GM12878 (cell line): ENCODE data around the gene CLSTN2. TPM values are rescaled to one million over a fixed set of nuclear protein-coding genes. Genes with fewer than 3 reads are reported as not detected.

Experiments
- ATAC-seq: fragments of 200-7000 bp; cut with Tn5 transposase; 3 replicates; pipeline ENCODE4 v1.9.1; 2020; ENCODE audit warnings: mild to moderate bottlenecking, moderate library complexity
- BruUV-seq: library from RNA; stranded (reverse); fragments of 400-500 nt; replicated peaks from 2 replicates; lab custom pipeline; 2021; lab: Mats Ljungman, UMichigan
- CTCF ChIA-PET: fragments of 300-600 bp; sonication (Branson Sonifier 250); formaldehyde crosslinking; extraction: SDS; loops from one replicate; lab custom pipeline; 2021; ENCODE audit warnings: inconsistent platforms; lab: Yijun Ruan, JAX
- POLR2A ChIA-PET: fragments of 350-600 bp; formaldehyde crosslinking; extraction: SDS; loops from one replicate; lab custom pipeline; 2021; ENCODE audit warnings: inconsistent platforms; lab: Charles Lee
- RAD21 ChIA-PET: fragments of 300-600 bp; sonication (Branson Sonifier 250); formaldehyde crosslinking; loops from one replicate; lab custom pipeline; 2023; ENCODE audit warnings: antibody characterized with exemption; ENCODE audit not compliant: unreplicated experiment; lab: Charles Lee
- SMC1A ChIA-PET: fragments of 300-600 bp; sonication (Branson Sonifier 250); formaldehyde crosslinking; loops from one replicate; lab custom pipeline; 2023; ENCODE audit not compliant: unreplicated experiment, uncharacterized antibody; lab: Charles Lee
- DNase-seq: peaks from one replicate; pipeline ENCODE4 v3.0.0-alpha.2; 2011; ENCODE audit warnings: low read depth, low spot score
- FAIRE-seq: peaks from 3 replicates; lab custom pipeline; 2011; peaks lifted over from hg19 to GRCh38; lab: Jason Lieb, UNC
- H2AFZ ChIP-seq: 2 replicates; pipeline ENCODE4 v1.6.0; 2011; ENCODE audit warnings: low read depth, low read length, control low read depth; ENCODE audit not compliant: control insufficient read depth
- H3K27ac ChIP-seq: 2 replicates; pipeline ENCODE4 v1.5.1; 2011; ENCODE audit warnings: control low read depth; ENCODE audit not compliant: control insufficient read depth, insufficient read depth
- H3K27me3 ChIP-seq, 2 experiments: replicated peaks in 1 of 2; 2 replicates each; pipeline versions ENCODE4 v1.6.0 to v1.6.1; 2011; ENCODE audit warnings: low read length in 1 of 2; ENCODE audit not compliant: control insufficient read depth in 2 of 2, insufficient read depth in 2 of 2
- H3K36me3 ChIP-seq, 2 experiments: 2 replicates each; pipeline ENCODE4 v1.5.1; 2011; ENCODE audit warnings: low read length in 1 of 2; ENCODE audit not compliant: control insufficient read depth in 2 of 2, insufficient read depth in 2 of 2
- H3K4me1 ChIP-seq: 2 replicates; pipeline ENCODE4 v1.6.1; 2011; ENCODE audit warnings: mild to moderate bottlenecking, low read length, moderate library complexity, mixed read lengths; ENCODE audit not compliant: control insufficient read depth, insufficient read depth
- H3K4me2 ChIP-seq: 2 replicates; pipeline ENCODE4 v1.6.0; 2011; ENCODE audit warnings: control low read depth; ENCODE audit not compliant: control insufficient read depth, insufficient read depth
- H3K4me3 ChIP-seq: fragments of 200-600 bp; sonication (generic); 2 replicates; pipeline ENCODE4 v1.5.1; 2016
- H3K79me2 ChIP-seq: 2 replicates; pipeline ENCODE4 v1.6.0; 2011; ENCODE audit warnings: low read length; ENCODE audit not compliant: control insufficient read depth, insufficient read depth
- H3K9ac ChIP-seq: 2 replicates; pipeline ENCODE4 v1.8.0; 2011; ENCODE audit warnings: low read length, control low read depth, mixed read lengths; ENCODE audit not compliant: control insufficient read depth, insufficient read depth
- H3K9me3 ChIP-seq: replicated peaks from 3 replicates; pipeline ENCODE4 v1.5.1; 2011; ENCODE audit warnings: mild to moderate bottlenecking, low read length; ENCODE audit not compliant: control insufficient read depth, insufficient read depth
- H4K20me1 ChIP-seq: 2 replicates; pipeline ENCODE4 v1.6.0; 2011; ENCODE audit not compliant: control insufficient read depth, insufficient read depth
- CEBPZ ChIP-seq: fragments of 150-350 bp; IDR thresholded peaks from 2 replicates; pipeline ENCODE4 v1.6.1; 2016; ENCODE audit warnings: low read depth, low read length
- CTCF ChIP-seq, 3 experiments: IDR thresholded peaks in 2 of 3; conservative IDR thresholded peaks in 1 of 3; 2 replicates each; pipeline ENCODE4 v1.5.1; 2011; ENCODE audit warnings: low read depth in 3 of 3, low read length in 3 of 3, mild to moderate bottlenecking in 3 of 3, control low read depth in 2 of 3, moderate library complexity in 2 of 3, inconsistent platforms in 1 of 3, mixed read lengths in 1 of 3; ENCODE audit not compliant: control insufficient read depth in 2 of 3, insufficient read depth in 1 of 3; ENCODE audit errors: extremely low read depth in 1 of 3
- EED ChIP-seq: sonication (generic); IDR thresholded peaks from 2 replicates; pipeline ENCODE4 v1.6.1; 2016; ENCODE audit warnings: antibody characterized with exemption, low read depth
- EZH2 ChIP-seq: IDR thresholded peaks from 2 replicates; pipeline ENCODE4 v1.6.1; 2012; ENCODE audit warnings: low read depth, mild to moderate bottlenecking, control low read depth, inconsistent platforms, low read length, borderline replicate concordance; ENCODE audit not compliant: control insufficient read depth
- HDGF ChIP-seq: fragments of 450-650 bp; IDR thresholded peaks from 2 replicates; pipeline ENCODE4 v1.6.1; 2016; ENCODE audit warnings: antibody characterized with exemption
- JUNB ChIP-seq: IDR thresholded peaks from 2 replicates; pipeline ENCODE4 v1.6.1; 2016; ENCODE audit warnings: antibody characterized with exemption, mild to moderate bottlenecking
- KLF5 ChIP-seq: fragments of 450-650 bp; IDR thresholded peaks from 2 replicates; pipeline ENCODE4 v1.6.1; 2014; ENCODE audit warnings: mild to moderate bottlenecking; ENCODE audit not compliant: partially characterized antibody
- RAD21 ChIP-seq: IDR thresholded peaks from 2 replicates; pipeline ENCODE4 v1.6.1; 2011; ENCODE audit warnings: mild to moderate bottlenecking, low read depth, low read length, moderate library complexity; ENCODE audit not compliant: insufficient read depth
- SIX5 ChIP-seq: IDR thresholded peaks from 2 replicates; pipeline ENCODE4 v1.6.1; 2011; ENCODE audit warnings: mild to moderate bottlenecking, low read depth, low read length, moderate library complexity; ENCODE audit not compliant: severe bottlenecking
- SMAD1 ChIP-seq: fragments of 450-650 bp; IDR thresholded peaks from 2 replicates; pipeline ENCODE4 v1.6.1; 2018; ENCODE audit warnings: mild to moderate bottlenecking, low read depth; ENCODE audit not compliant: partially characterized antibody
- USF1 ChIP-seq: IDR thresholded peaks from 2 replicates; pipeline ENCODE4 v1.6.1; 2011; ENCODE audit warnings: borderline replicate concordance, low read depth, mild to moderate bottlenecking, moderate library complexity, mixed read lengths, low read length; ENCODE audit not compliant: insufficient read depth; ENCODE audit errors: extremely low read length
- YY1 ChIP-seq: IDR thresholded peaks from 2 replicates; pipeline ENCODE4 v1.6.1; 2011; ENCODE audit warnings: low read depth, mild to moderate bottlenecking, low read length
- WGBS: methylation state at CpG from one replicate; pipeline ENCODE4 v1.1.6; 2016; ENCODE audit warnings: low lambda C conversion rate; ENCODE audit not compliant: insufficient replicate concordance, insufficient coverage; ENCODE audit errors: missing lambda C conversion rate; 5-methylcytosine and 5-hydroxymethylcytosine counted together
- in situ Hi-C: fragments of 300-500 bp; cut with MboI; formaldehyde crosslinking; loops from 9 replicates; pipeline ENCODE4 v1.14.3; 2018; ENCODE audit warnings: mixed read lengths
- intact Hi-C: fragments of 100-400 bp; cut with micrococcal nuclease; formaldehyde crosslinking; loops from one replicate; pipeline ENCODE4 v1.14.2; 2022; ENCODE audit not compliant: unreplicated experiment
- polyA plus RNA-seq, 11 experiments: library from polyadenylated mRNA; depleted of rRNA in 4 of 11; unstranded in 6 of 11; stranded (reverse) in 5 of 11; fragments of >200 nt; fragmentation: Nextera tagmentation in 4 of 11; fragmentation: Illumina TruSeq in 1 of 11; extraction: Ambion mirVana in 4 of 11; extraction: Trizol in 1 of 11; gene quantifications; 1 replicate in 1 of 11; 2 replicates in 10 of 11; pipeline versions ENCODE4 v1.2.1 to v1.2.3, GENCODE V29; 2011 to 2016; ENCODE audit warnings: inconsistent platforms in 2 of 11, missing spikeins in 2 of 11, low read depth in 1 of 11
- total RNA-seq, 4 experiments: library from RNA; depleted of rRNA in 3 of 4; stranded (reverse); fragments of >200 nt in 3 of 4; fragmentation: Illumina TruSeq in 1 of 4; extraction: Trizol in 1 of 4; gene quantifications; 2 replicates each; pipeline versions ENCODE4 v1.2.1 to v1.2.3, GENCODE V29; 2013 to 2021

CLSTN2 gene
- total and polyA plus RNA-seq, 10 of the 15 experiments (the other 5 are each of a cell fraction or from before 2014, with no cell fraction given): under 0.01 to 0.10 (median under 0.01) TPM; not detected in 5

- TF ChIP-seq CEBPZ (no peak), HDGF (no peak), YY1 (no peak), SIX5 (no peak)
- TF ChIP-seq, all 136 proteins: peak for 0
Observed at GRCh38 chr3:140529096-140529495, 594.1 kb downstream of the CLSTN2 start (continued).

GRCh38 chr3:140529558-140529957 is 594.6 kb downstream of the CLSTN2 start:
- ATAC-seq: no peak
- in situ Hi-C loops: no loop called here
- Histone ChIP-seq H3K36me3 (no peaks in the 10 kb centered on the region), H2AFZ (no peak overlapping the region), H3K4me1 (no peaks in the 10 kb centered on the region), H3K27me3 (no peaks in the 10 kb centered on the region), H3K4me2 (no peak overlapping the region), H3K9me3 (no peaks in the 10 kb centered on the region; the same call in 2 of the 3 replicates), H3K9ac (no peak overlapping the region), H3K79me2 (no peaks in the 10 kb centered on the region), H4K20me1 (no peaks in the 10 kb centered on the region), H3K27ac (no peak overlapping the region), H3K4me3 (no peak overlapping the region)
- FAIRE-seq: no peak
- CTCF ChIA-PET: no interaction called here
- SMC1A ChIA-PET: interaction anchor here (1.0 kb wide), 1 partner anchor 13 kb away, joined by 3 read pairs; no protein-coding TSS in a partner anchor
- no peak for DNase-seq
- TF ChIP-seq KLF5 (no peak), JUNB (no peak), EED (no peak), USF1 (no peak), CTCF (IDR thresholded peaks at IDR 0.05 in 2 of 3, conservative IDR thresholded peaks at IDR 0.05 in 1 of 3; ENCODE audit: control insufficient read depth in 2 of 3, extremely low read depth in 1 of 3, insufficient read depth in 1 of 3, low read depth in 3 of 3, low read length in 3 of 3) (no peak), SMAD1 (no peak), RAD21 (no peak), EZH2 (no peak)
- intact Hi-C loops: no loop called here
- 0% methylated on average over 1 of the region's 1 CpG for WGBS
- RAD21 ChIA-PET: no interaction called here
- no TSS peak for BruUV-seq
- POLR2A ChIA-PET: no interaction called here
